ENCODE measurements around the gene SEZ6L2.

DNA sequence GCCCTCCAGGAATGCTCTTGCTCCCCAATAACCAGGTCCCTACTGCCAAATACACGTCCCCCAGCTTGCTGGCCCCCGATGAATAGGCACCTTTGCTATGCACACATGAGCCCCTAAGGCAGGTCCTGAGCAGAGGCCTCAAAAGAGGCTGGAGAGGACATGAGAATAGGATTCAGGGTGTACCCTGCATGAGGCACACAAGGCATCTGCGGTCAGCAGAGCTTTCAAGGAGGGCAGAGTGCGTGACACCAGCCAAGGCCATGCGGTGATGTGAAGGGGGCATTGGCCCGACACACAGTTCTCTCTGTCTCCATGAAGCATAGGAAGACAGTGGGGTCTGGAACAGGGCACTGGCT lies 6.9 kb downstream of the SEZ6L2 start:
- TF ChIP-seq POLR2A (IDR thresholded peaks at IDR 0.05) (no peak), CTCF (IDR thresholded peaks at IDR 0.05) (no peak)

Measured in thyroid gland (tissue), 4 donors.